Liver (tissue), 9 donors: ENCODE data around the gene ACVR2B. TPM values are rescaled to one million over a fixed set of nuclear protein-coding genes. Genes with fewer than 3 reads are reported as not detected.

Source experiments
- DNase-seq: peaks from one replicate; pipeline ENCODE4 v3.0.0-alpha.2; 2017; ENCODE audit warnings: low spot score
- H3K27ac ChIP-seq, 2 donors: one replicate each; pipeline ENCODE4 v1.7.0; 2013; ENCODE audit warnings: inconsistent platforms in 2 of 2, low read length in 2 of 2, control low read depth in 1 of 2, low read depth in 1 of 2, mild to moderate bottlenecking in 1 of 2
- H3K27me3 ChIP-seq, 4 donors: one replicate each; pipeline versions ENCODE4 v1.6.1 to v1.7.0; 2013; ENCODE audit warnings: low read length in 3 of 4, inconsistent platforms in 1 of 4, mild to moderate bottlenecking in 1 of 4, moderate library complexity in 1 of 4; ENCODE audit not compliant: control insufficient read depth in 4 of 4, insufficient read depth in 4 of 4
- H3K36me3 ChIP-seq, 4 donors: one replicate each; pipeline versions ENCODE4 v1.6.1 to v1.7.0; 2013; ENCODE audit warnings: low read length in 3 of 4, mild to moderate bottlenecking in 3 of 4, low read depth in 1 of 4, moderate library complexity in 1 of 4; ENCODE audit not compliant: control insufficient read depth in 4 of 4, insufficient read depth in 3 of 4
- H3K4me1 ChIP-seq, 4 donors: one replicate each; pipeline versions ENCODE4 v1.6.1 to v1.7.0; 2013; ENCODE audit warnings: low read length in 3 of 4, mild to moderate bottlenecking in 3 of 4, moderate library complexity in 1 of 4; ENCODE audit not compliant: control insufficient read depth in 4 of 4, insufficient read depth in 4 of 4
- H3K4me3 ChIP-seq, 3 donors: one replicate each; pipeline versions ENCODE4 v1.6.1 to v1.7.0; 2013; ENCODE audit warnings: low read length in 3 of 3, control low read depth in 1 of 3, low read depth in 1 of 3, mild to moderate bottlenecking in 1 of 3
- H3K9ac ChIP-seq, 2 donors: one replicate each; pipeline ENCODE4 v1.7.0; 2013; ENCODE audit warnings: low read length in 2 of 2, mild to moderate bottlenecking in 2 of 2, moderate library complexity in 2 of 2, control low read depth in 1 of 2, low read depth in 1 of 2
- H3K9me3 ChIP-seq, 4 donors: one replicate each; pipeline versions ENCODE4 v1.6.1 to v1.7.0; 2013; ENCODE audit warnings: low read length in 3 of 4; ENCODE audit not compliant: control insufficient read depth in 4 of 4
- ATF3 ChIP-seq: IDR thresholded peaks from 2 replicates; pipeline ENCODE4 v1.6.1; 2016; ENCODE audit warnings: antibody characterized with exemption
- CTCF ChIP-seq: fragments of 150-350 bp; IDR thresholded peaks from 2 replicates; pipeline ENCODE4 v1.5.1; 2017; ENCODE audit warnings: improper control_type of control experiment, low read depth, low read length; ENCODE audit not compliant: missing input control
- EGR1 ChIP-seq, 2 donors: IDR thresholded peaks; 2 replicates each; pipeline ENCODE4 v1.6.1; 2016 to 2018; ENCODE audit warnings: antibody characterized with exemption in 2 of 2, low read depth in 2 of 2
- FOXA2 ChIP-seq: IDR thresholded peaks from 2 replicates; pipeline ENCODE4 v1.6.1; 2016; ENCODE audit warnings: antibody characterized with exemption
- GABPA ChIP-seq, 2 donors: IDR thresholded peaks in 1 of 2; conservative IDR thresholded peaks in 1 of 2; 2 replicates each; pipeline ENCODE4 v1.6.1; 2016; ENCODE audit warnings: antibody characterized with exemption in 2 of 2, mild to moderate bottlenecking in 1 of 2, moderate library complexity in 1 of 2
- HNF4A ChIP-seq, 2 donors: conservative IDR thresholded peaks; 2 replicates each; pipeline ENCODE4 v1.6.1; 2016; ENCODE audit warnings: antibody characterized with exemption in 2 of 2, mild to moderate bottlenecking in 2 of 2
- HNF4G ChIP-seq: IDR thresholded peaks from 2 replicates; pipeline ENCODE4 v1.6.1; 2016; ENCODE audit warnings: antibody characterized with exemption
- JUND ChIP-seq, 2 donors: IDR thresholded peaks; 2 replicates each; pipeline ENCODE4 v1.6.1; 2016; ENCODE audit warnings: antibody characterized with exemption in 2 of 2
- RXRA ChIP-seq, 2 donors: IDR thresholded peaks; 2 replicates each; pipeline ENCODE4 v1.6.1; 2017 to 2018; ENCODE audit warnings: antibody characterized with exemption in 2 of 2, mild to moderate bottlenecking in 1 of 2
- SP1 ChIP-seq: IDR thresholded peaks from 2 replicates; pipeline ENCODE4 v1.6.1; 2018; ENCODE audit warnings: antibody characterized with exemption, mild to moderate bottlenecking
- TAF1 ChIP-seq: conservative IDR thresholded peaks from 2 replicates; pipeline ENCODE4 v1.6.1; 2016; ENCODE audit warnings: antibody characterized with exemption, mild to moderate bottlenecking
- YY1 ChIP-seq: IDR thresholded peaks from 2 replicates; pipeline ENCODE4 v1.6.1; 2016; ENCODE audit warnings: antibody characterized with exemption, mild to moderate bottlenecking
- ZBTB33 ChIP-seq: IDR thresholded peaks from 2 replicates; pipeline ENCODE4 v1.6.1; 2016; ENCODE audit warnings: antibody characterized with exemption
- WGBS: extraction: QIAGEN DNeasy Blood & Tissue Kit; methylation state at CpG from one replicate; pipeline ENCODE4 v1.1.7; 2013; 5-methylcytosine and 5-hydroxymethylcytosine counted together
- polyA plus RNA-seq, 2 donors: library from polyadenylated mRNA; stranded (reverse) in 1 of 2; unstranded in 1 of 2; fragments of 200-250 nt in 1 of 2; fragments of >200 nt in 1 of 2; fragmentation: Nextera tagmentation in 1 of 2; extraction: Ambion mirVana in 1 of 2; gene quantifications; one replicate each; pipeline versions ENCODE4 v1.2.1 to v1.2.3, GENCODE V29; 2013 to 2015
- total RNA-seq, 2 donors: library from RNA; depleted of rRNA; stranded (reverse); fragments of >200 nt; gene quantifications; one replicate each; pipeline ENCODE4 v1.2.3, GENCODE V29; 2014
- donor health status: healthy.
- donor health status: healthy.
- donor health status: healthy.
- donor health status: healthy.
- donor health status: healthy.

ACVR2B gene
- total and polyA plus RNA-seq, 4 donors, result 1.2 to 7.4 (median 4.7) TPM

DNA sequence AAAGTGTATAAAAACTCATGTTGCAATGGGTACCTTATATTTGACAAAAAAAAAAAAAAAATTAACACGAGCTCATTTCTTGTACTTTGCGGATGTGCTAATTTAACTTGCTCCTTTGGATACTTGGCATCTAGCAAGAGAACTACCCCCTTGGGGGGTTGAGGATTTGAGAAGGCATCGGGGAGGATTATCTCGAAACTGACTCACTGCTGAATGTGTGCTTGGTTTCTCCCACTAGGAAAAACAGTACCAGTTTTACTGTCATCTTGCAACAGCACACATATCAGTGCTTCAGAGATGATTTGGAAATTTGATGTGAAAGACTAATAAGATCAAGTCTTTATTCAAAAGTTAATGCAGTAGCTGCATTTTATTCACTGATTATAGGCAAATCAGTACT, 43.3 kb downstream of the ACVR2B start (continued):
- no peak for TF ChIP-seq YY1
- TF ChIP-seq SP1, result no peak
- no peak for TF ChIP-seq GABPA (IDR thresholded peaks at IDR 0.05 in 1 of 2, conservative IDR thresholded peaks at IDR 0.05 in 1 of 2)

DNA sequence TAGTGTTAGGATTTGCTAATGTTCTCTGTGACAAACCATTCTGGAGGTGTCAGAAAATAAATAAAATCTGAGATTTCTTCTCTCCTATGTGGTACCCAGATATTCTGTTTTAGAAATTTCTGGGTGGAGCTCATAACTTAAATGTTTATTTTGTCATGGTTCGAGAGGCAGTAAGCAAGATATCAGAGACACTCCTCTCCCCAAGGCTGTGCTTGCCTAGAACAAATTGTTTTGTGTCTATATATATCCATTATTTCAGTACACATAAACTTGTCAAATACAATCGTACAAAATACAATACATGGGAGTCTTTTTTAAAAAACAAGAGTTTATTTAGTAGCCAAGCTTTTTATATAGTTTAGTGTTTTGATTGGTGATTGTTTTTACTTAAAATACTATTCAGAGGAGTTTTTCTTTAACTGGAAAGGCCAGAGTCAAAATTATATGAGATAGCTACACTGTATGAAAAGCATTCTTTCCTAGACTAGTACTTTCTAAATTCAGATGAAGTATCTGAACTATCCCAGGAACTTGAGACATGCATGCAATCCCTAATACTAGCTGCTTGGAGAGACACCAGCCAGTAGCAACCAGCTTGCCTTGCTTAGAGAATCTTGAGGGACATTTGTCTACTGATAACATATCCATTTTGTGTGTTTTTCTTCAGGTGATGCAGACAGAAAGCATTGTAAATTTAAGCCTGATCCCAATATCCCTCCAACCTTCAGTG, 47.2 kb downstream of the ACVR2B start:
- Histone ChIP-seq H3K9ac (no peak overlapping the region), H3K4me3 (no peak overlapping the region), H3K27ac (no peak overlapping the region), H3K36me3 (peaks cover 0 to 5% (median 3%) of the 10 kb centered on the region in 4 donors), H3K27me3 (no peaks in the 10 kb centered on the region), H3K9me3 (no peaks in the 10 kb centered on the region), H3K4me1 (peaks cover 0 to 7% (median under 1%) of the 10 kb centered on the region in 4 donors)
- WGBS, result 92% methylated on average over 2 of the region's 2 CpGs
- DNase-seq, result no peak
- TF ChIP-seq HNF4G (no peak), RXRA (IDR thresholded peaks at IDR 0.05) (no peak), YY1 (no peak), EGR1 (IDR thresholded peaks at IDR 0.05; ENCODE audit: low read depth in 2 of 2) (no peak), ZBTB33 (no peak), GABPA (IDR thresholded peaks at IDR 0.05 in 1 of 2, conservative IDR thresholded peaks at IDR 0.05 in 1 of 2) (no peak), HNF4A (conservative IDR thresholded peaks at IDR 0.05) (no peak), TAF1 (no peak), FOXA2 (no peak), ATF3 (no peak)

DNA sequence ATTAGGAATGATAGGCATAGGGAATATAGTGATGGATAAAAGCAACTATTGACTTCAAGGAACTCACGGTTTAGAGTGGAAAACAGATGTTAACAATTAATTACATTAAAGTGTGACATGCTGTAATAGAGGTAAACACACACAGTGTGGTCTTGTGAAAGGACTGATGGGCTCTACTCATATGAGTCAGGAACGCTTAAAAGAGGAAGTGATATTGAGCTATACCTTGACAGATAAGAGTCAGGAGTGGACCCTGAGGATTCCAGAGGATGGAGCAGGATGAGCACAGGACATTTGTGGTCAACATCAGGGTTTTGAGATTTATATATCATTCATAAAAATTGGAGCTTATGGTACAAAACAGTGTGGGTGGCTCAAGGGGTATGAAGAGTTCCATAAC, 53.4 kb downstream of the ACVR2B start:
- WGBS, result 92% methylated on average over 2 of the region's 2 CpGs
- H3K36me3 ChIP-seq, result peaks cover 0 to 7% (median 2%) of the 10 kb centered on the region in 4 donors
- no peak overlapping the region for H3K9ac ChIP-seq
- H3K4me1 ChIP-seq, result no peaks in the 10 kb centered on the region
- no peak overlapping the region for H3K4me3 ChIP-seq
- TF ChIP-seq JUND (IDR thresholded peaks at IDR 0.05), result no peak
- TF ChIP-seq HNF4A (conservative IDR thresholded peaks at IDR 0.05), result no peak
- TF ChIP-seq CTCF, result no peak
- H3K27me3 ChIP-seq, result no peaks in the 10 kb centered on the region
- H3K27ac ChIP-seq, result no peak overlapping the region
- H3K9me3 ChIP-seq, result no peaks in the 10 kb centered on the region
- DNase-seq, result no peak
